Activated CD8-positive, alpha-beta memory T cell treated with anti-CD3 and anti-CD28 coated beads, Interleukin-2, amount 50 U/mL, for 24 hours (primary cell): ENCODE data around the gene LPP.

Experiments used
- DNase-seq: peaks from one replicate; pipeline ENCODE4 v3.0.0-alpha.2; 2020; ENCODE audit errors: extremely low read depth

Gene LPP

GRCh38 chr3:188908002-188908850, 754.3 kb downstream of the LPP start:
- DNase-seq = no peak

DNA sequence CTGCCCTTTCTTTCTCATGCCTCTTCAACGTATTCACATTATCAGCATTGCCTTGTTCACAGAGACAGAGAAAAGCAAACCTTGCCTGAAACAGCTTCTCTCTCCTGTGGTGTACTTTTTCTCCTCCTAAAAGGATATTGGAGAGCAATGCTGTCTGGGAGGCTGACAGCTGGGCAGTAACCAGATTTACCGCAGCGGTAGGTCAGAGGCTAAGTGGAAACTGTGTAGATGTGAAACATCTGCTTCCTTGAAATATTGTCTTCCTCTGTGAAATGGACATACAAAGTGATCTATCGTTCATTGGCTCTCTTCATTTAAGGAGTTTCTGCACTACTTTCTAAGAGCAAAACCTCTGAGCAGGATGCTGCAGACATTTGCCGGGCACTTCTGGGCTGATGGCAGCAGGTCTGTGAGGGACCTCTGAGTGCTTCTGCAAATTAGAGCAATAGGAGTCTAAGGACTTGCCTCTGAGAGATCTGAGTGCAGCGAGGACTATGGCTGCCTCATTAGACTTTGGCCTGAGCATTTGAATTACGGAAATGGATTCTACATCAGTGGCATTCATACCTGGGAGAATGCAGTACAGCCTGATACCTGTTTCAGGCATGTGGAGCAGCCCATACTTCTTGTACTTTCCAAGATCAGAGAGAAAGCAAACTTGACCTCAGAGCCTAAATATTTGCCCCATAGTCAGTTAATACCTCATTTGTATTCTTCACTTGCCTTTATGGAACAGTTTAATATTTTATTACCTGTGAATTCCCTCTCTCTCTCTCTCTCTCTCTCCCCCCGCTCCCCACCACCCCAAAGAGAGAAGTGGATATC, 757.3 kb downstream of the LPP start:
- no peak for DNase-seq

GRCh38 chr3:188913084-188913483, 759.1 kb downstream of the LPP start:
- no peak for DNase-seq

- no peak for DNase-seq
Observed at GRCh38 chr3:188914552-188914951, 760.6 kb downstream of the LPP start.

DNA sequence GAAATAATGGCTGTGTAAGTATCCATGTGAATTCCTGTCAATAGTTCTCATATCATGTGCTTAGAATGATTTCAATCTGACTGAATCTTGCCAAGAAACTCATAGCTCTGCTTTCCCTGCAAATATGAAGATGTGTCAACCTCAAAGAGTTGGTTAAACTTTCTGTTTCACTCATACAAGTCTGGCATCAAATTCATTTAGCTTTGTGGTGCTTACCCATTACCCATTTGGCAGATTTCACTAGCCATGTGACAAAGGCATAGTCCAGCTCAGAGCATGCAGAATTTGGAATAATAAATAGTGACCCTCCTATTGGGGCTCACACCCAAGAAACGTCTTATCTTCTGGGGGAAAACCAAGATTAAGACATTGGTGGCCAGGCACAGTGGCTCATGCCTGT, 761.2 kb downstream of the LPP start:
- DNase-seq = no peak

- no peak for DNase-seq
Observed at GRCh38 chr3:188916934-188917401, 763.0 kb downstream of the LPP start.

- DNase-seq = no peak
Observed at GRCh38 chr3:188918093-188918492, 764.1 kb downstream of the LPP start.

DNA sequence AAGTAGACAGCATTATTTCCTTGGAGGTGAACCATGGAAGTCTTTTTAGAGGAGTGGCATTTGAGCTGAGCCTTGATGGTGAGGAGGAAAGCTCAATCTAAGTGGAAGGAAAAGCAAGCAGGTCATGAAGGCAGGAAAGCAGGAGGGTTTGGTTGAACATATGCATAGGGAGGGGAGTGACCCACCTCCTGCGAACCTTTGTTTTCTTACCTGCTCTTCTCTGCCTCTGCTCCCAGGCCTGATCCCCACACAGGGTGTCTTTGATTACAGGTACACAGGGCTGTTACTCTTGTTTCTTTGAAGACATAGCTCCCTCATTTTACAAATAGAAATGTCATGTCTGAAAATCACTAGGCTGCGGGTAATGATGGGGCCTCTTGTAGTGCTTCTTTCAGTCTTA, 769.7 kb downstream of the LPP start:
- no peak for DNase-seq

GRCh38 chr3:188925376-188925775, 771.4 kb downstream of the LPP start:
- DNase-seq = no peak

DNA sequence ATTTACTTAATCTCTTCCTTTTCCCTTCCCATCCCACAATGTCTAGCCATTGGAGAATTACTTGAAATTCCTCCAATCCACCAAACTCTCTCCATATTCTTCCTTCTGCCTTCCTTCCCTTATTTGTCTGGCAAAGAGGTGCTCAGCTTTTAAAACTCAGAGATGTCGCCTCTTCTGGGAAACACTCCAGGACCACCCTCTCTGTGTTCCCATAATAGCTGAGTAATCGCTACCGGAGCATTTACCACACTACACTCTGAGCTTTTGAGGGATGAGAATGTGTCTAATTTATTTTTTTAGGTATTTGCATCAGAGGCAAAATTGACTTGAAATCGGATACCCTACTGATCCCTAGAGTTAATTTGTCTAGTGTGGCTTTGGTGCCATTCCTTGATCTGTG, 772.2 kb downstream of the LPP start:
- no peak for DNase-seq

- DNase-seq = no peak
Observed at GRCh38 chr3:188926741-188927511, 773.0 kb downstream of the LPP start.

DNA sequence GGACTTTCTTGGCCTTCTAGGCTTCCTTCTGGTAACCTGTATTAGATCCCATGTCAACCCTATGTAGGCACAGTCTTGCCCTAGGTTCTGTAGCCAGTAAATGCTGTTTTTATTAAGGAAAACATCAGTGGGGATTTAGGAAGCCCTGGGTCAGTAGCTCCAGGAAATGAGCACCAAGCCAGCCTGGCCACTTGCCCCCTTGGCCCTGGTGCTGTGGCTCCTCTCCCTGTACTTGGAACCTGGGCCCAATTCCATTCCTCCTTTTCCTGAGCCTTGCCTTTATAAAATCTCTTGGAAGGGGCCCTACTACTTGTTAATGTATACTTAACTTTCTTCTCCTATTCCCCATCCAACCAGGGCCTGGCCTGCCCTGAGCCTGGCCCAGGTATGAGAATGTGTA, 774.0 kb downstream of the LPP start:
- no peak for DNase-seq

DNA sequence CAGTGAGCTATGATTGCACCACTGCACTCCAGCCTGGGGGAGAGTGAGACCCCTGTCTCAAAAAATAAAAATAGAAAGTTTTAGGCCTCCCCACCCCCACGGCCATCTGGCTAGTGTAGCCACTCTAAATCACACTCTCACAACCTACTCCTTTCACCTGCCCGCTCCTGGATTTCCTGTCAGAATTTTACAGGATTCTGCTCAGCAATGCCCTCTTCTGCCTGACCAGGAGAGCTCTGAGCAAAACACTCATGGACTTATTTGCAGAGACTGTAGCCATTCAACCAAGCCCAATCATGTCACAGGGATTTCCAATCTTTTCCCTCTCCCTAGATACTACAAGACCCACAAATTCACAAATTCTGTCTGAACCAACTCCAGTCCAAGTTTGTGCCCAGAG, 775.2 kb downstream of the LPP start:
- no peak for DNase-seq

GRCh38 chr3:188931036-188931435, 777.1 kb downstream of the LPP start:
- no peak for DNase-seq

- no peak for DNase-seq
Observed at GRCh38 chr3:188931531-188931930, 777.6 kb downstream of the LPP start.

DNA sequence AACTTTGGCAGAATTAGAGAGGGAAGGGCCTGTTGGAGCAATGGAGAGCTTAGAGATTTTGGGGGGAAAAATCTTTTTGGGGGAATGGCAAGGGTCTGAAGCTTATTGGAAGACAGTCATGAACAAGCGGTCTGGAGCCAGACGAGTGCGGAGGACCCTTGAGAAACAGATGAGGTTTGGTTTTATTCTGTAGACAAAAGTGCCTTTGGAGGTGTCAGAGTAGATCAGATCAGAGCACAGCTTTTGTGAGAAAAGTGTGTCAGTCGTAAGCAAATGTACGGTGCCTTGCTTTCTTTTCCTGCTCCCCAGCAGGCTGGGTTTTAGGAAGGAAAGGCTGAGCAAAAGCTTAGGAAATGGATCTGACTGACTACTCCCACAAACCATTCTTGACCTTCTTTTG, 781.0 kb downstream of the LPP start:
- no peak for DNase-seq

GRCh38 chr3:188936597-188937107, 782.7 kb downstream of the LPP start:
- DNase-seq = no peak

GRCh38 chr3:188937389-188937788, 783.4 kb downstream of the LPP start:
- no peak for DNase-seq

- DNase-seq = no peak
Observed at GRCh38 chr3:188938999-188939398, 785.0 kb downstream of the LPP start.

- no peak for DNase-seq
Observed at GRCh38 chr3:188939814-188940572, 786.0 kb downstream of the LPP start.
